GM18505 (cell line): ENCODE measurements around the gene CALR3.

ENCODE experiments used
- ATAC-seq: cut with Tn5 transposase; IDR thresholded peaks from one replicate; pipeline ENCODE4 v1.9.1; 2021; ENCODE audit not compliant: unreplicated experiment
- POLR2A ChIP-seq: IDR thresholded peaks from 4 replicates; pipeline ENCODE4 v1.6.1; 2011; ENCODE audit warnings: borderline replicate concordance; ENCODE audit not compliant: insufficient read depth, insufficient read length; ENCODE audit errors: extremely low read depth

CALR3 gene

DNA sequence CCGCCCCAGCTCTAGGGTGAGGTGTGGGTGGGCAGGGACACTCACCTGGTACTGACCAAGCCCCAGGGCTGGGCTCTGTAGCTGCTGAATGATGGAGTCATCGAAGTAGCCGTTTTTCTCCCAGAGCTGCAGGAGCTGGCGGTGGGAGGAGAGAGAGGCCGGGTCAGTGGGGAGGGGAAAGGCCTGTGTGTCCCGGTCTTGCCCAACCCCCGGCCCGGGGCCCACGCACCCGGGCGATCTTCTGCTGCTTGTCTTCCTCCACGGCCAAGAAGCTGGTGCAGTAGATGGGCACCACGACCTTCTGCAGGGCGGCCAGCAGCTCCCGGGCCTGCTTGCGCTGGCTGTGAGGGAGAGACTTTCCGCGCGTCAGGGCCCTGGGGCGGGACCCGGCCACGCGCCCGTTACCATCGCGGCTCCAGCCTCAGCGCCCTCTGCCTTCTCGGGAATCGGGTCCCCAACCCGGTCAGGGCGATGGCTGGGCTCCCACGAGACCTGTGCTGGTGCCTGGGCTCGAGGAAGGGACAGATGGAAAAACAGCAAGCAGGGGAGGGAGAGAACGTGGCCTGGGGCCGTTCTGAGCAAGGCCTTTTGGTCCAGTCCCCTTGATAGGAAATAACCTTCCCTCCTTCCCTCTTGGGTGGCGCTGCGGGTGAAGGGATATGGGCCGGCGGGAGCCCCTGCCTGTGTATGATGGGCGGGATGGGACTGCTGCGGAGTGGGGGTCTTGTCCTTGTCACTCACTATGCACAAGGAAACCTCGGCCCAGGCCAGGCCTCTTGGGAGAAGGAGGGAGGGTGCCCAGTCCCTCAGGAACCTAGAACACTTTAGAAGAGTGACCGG is 34.8 kb upstream of the CALR3 start:
- no peak for ATAC-seq
- TF ChIP-seq POLR2A: no peak

DNA sequence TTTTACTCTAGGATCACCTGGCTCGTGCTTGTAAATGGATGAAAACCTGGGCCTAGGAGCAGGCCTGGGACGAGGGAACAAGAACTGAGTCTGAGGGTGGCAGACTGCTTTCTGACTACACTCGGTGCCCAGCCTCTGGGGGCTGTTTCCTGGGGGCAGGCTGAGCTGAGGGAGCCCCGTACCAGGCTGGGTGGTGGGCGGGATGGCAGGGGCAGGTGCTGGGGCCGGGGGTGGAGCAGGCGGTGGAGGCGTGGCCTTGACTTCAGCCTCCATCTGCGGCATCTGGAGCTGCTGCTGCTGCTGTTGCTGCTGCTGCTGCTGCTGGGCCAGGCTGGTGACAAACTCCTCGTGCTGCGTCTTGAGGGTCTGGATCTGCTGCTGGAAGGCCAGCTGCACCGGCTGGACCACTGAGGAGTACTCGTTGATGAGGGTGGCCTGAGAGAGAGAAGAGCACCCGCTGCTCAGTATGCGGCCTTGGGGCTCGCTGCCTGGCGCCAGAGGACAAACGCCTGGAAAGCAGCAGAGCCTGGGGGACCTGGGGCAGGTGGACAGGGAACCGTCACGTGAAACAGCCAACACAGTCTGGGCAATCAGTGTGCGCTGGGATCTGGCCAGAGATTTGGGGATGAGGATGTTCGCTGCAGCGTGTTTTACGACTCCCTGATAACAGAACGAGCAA is 33.6 kb upstream of the CALR3 start:
- ATAC-seq: no peak
- no peak for TF ChIP-seq POLR2A

DNA sequence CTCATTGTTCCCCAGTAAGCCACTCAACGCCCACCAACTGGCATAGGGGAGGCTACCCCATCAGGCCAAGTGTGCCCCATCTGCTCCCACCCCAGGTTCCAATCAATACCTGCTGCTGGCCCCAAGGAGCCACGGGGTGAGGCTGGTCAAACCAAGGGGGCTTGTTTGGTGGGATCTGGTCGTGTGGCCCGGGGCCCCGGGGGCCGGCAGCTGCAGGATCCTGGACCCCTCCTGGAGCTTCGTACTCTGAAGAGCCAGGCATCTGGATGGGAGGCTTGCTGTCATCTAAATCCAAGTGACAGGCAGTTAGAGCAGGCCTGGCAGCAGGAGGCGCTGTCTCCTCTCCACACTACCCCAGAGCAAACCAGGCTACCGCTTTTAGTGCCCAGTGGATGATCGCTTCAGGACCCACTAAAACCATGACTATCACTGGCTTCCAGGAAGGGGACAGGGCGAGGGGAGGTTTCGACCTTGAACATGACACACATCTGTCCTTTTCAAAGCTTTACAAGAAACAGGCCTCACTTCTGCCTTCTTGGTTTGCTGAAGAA is 32.1 kb upstream of the CALR3 start:
- TF ChIP-seq POLR2A: no peak
- ATAC-seq: no peak

DNA sequence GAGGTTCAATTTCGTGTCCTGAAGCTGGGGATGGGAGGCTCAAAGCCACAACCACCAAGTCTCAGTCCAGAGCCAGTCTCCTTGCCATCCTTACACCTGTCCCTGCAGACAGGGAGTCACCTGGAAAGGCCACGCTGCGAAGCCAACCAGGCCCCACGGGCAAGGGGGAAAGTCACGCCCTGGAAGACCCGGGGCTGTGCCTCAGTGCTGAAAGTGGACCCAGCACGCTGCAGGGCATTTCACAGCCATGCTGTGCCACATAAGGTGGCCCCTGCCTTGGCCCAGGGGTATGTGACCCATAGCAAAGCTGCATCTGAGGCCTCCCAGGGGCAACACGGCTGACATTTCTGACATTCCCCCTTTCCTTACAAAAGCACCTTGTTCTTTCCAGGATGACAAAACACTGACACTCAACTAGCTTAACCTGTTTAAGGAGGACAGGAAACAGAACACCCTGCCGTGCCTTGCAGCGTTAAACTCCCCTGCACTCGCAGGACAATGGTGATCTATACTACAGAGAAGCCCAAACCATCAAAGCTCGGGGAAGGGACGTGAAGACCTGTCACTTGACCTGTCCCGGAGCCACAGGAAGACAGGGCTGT is 31.5 kb upstream of the CALR3 start:
- no peak for ATAC-seq

DNA sequence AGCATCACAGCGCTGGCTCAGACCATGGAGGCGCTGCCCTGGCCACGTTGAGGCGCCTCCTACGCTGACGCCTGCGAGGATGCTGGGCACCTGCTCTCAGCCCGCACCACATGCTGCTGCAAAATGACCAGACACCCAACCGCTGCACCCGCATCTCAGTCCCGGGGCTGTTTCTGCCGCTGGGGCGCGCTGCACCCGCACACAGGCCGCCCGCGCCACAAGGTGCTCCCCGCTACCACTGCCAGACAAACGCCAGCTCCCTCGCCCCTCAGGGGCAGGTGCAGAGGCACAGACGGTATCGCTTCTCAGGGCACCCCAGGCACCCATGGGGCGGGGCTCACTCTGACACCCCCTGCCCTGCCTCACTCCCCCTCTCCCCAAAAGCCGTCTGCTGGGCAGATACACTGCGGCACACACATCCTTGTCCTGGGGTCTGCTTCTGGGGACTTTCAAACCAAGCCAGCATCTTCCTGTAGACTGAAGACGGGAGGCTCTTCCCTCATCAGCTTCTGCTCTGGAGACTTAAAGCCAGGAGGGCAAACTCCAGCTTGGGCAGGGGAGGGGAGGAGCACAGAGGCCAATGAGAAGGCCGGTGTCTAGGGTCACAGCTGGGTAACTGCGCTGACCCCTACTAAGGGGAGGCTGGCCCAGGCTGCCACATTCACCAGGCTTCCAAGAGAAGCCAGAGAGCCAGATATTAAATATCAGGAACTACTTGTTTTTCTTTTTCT is 29.9 kb upstream of the CALR3 start:
- no peak for TF ChIP-seq POLR2A
- ATAC-seq: no peak

More for the DNA sequence above, 31.5 kb upstream of the CALR3 start:
- TF ChIP-seq POLR2A: no peak

DNA sequence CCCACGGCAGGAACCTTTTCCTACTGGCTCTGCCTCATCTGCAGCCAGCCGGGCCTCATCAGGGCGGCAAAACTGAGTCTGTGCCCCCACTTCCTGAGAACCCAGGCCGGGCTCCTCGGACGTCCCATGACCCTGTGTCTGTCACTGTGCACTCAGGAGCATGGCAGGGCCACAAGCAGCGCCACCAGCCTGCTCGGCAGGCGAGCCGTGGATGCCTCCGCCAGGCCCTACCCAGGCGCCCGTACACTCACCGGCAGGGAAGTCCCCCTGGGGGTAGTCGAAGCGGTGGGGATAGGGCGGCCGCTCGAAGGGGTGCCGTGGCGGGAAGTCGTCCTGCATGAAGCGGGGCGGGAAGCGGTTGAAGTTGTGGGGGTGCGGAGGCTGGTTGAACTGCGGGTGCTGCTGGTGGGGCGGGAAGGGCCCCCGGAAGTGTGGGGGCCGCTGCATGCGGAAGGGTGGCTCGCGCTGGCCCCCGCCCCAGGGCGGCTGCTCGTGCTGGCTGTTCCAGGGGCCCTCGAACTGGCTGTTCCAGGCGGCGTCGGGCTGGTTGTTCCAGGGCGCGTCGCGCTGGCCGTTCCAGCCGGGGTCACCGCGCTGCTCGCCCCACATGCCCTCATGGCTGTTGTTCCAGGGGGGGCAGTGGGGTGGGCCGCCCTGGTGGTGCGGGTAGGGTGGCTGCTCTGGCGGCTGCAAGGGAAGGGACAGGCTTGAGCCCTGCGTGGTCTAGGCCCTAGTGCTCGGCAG is 29.2 kb upstream of the CALR3 start:
- TF ChIP-seq POLR2A: no peak
- no peak for ATAC-seq

DNA sequence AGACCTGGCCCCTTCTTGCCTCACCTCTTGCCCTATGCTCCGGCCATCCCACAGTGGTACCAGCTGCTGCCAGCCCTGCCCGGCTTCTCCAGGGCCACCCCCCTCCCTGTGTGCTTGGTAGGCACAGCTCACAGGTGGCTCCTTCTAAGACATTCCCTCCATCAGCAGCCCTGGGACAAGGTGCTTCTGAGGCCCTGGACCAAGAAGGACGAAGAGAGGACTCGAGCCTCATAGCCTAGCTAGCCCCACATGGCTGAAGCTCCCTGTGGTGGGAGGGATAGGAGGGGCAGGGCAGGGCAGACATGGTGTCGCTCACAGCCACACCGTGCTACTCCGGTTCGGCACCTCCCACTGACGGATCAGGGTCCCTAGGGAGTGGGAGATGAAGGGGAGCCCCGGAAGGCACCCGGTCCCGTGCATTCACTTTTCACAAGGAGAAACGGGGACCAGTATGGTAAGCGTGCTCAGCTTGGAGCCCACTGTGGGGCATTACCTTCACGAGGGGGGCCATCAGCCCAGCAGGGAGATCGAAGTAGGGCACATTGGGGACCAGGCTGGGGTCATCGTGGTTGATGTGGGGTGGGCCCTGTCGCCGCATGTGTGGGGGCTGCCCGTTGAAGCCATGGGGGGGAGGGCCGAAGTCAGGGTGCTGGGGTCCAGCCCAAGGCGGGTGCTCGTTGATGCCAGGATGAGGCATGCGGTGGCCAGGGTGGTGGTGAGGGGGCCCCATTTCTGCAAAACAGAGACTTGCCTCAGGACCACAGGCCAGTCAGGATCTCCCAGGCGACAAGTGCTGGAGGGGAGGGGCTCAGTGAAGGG is 26.8 kb upstream of the CALR3 start:
- no peak for TF ChIP-seq POLR2A
- ATAC-seq: no peak

DNA sequence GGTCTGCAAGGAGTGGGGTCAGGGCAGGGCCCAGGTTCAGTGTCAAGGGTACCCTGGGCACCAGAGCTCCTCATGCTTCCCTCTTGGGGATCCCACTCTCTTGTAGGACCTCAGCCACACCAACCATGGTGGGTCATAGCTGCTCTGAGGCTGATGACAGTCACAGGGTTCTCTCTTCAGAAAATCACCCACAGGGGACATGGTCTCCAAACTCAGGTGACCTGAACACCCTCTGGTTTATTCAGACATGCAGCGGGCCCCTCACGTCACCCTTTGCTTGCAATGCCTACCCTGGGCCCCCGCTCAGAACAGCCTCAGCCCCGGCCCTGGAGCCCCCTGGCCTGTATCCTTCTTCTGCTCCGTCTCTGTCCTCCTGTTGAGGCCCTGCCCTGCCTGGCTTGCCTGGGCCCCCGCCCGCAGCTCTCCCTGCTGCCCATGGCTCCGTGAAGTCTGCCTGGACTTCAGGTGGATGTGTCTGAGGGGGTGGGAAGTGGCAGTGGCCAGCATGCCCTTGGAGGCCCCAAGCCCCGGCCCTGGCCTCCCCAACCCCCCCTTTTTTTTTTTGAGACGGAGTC is 25.8 kb upstream of the CALR3 start:
- no peak for ATAC-seq

DNA sequence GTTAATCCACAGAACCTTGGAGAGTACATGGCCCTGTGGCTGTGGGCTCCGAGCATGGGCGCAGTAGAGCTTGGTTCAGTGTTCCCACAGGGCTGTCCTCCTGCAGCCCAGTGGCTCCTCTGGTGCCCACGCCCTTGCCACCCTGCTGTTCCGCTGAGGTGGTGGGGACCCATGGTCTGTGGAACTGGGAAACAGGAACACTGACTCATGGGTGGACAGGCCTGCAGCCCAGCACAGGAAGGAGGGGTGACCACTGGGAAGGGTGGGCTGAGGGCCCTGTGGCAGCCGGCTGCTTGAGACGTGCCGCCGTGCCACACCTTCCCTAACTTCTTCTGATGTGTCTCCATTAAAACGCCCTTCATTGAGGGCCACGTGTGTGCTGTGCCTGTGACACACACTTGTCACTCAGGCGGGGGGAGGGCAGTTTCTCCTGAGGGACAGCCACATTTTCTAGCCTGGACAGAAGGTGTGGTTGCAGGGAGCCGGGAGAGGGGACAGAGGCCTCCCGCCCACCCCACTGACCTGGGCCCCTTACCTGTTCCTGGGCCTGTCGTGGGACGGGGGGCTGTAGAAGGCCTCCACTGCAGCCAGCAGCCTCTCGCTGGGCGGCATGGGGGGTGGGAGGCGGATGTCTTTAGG is 25.1 kb upstream of the CALR3 start:
- TF ChIP-seq POLR2A: no peak
- no peak for ATAC-seq

More for the DNA sequence above, 25.8 kb upstream of the CALR3 start:
- no peak for TF ChIP-seq POLR2A

DNA sequence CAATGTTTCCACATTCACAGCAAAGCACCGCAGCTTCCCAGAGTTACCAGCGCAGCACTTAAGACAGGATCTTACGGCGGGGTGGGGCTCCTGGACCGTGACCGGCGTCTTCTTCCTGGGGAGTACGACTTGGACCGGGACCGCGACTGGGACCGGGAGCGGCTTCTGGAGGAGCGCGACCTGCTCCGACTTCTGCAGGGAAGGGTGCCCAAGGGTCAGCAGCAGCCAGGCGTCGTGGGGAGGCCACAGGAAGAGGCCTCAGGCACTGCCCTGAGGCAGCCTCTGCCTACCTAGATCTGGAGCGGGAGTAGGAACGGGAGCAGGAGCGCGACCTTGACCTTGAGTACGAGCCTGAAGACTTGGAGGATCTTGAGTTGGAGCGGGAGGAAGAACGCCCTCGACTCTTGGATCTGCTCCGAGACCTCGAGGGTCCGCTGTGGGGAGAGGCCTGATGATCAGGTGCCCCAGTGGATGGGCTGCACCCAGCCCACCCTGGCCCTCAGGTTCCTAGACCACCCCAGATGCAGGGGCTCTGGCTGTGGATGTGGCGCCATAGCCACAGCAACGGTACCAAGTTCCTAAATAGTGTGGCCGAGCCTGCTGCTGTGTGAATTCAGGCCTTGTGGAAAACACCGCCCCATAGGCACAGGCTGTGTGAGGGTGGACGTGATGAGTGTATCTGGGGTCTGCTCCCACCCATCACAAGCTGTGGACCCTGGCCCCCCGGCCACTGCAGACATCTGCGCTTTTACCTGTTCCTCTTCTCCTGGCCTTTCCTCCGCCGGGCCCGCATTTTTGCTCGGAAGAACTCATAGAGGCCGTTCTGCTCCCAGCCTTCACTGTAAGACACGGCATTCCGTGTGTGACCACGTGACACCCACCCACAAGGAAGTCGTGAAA is 24.4 kb upstream of the CALR3 start:
- ATAC-seq: no peak

More for the DNA sequence above, 24.4 kb upstream of the CALR3 start:
- no peak for TF ChIP-seq POLR2A
